HG03460 (cell line): ENCODE measurements around the gene SMG6.
"Not testable (repeated sequence)": the region's sequence is repeated elsewhere in the genome, so short reads cannot be mapped to it uniquely, and the experiment has no call there.

Source experiments
- ATAC-seq: cut with Tn5 transposase; IDR thresholded peaks from one replicate; pipeline ENCODE4 v1.9.1; 2021; ENCODE audit not compliant: unreplicated experiment

Gene SMG6

GRCh38 chr17:2207815-2208515 lies 95.6 kb downstream of the SMG6 start:
- no peak for ATAC-seq

GRCh38 chr17:2204393-2204792 lies 99.2 kb downstream of the SMG6 start:
- ATAC-seq: no peak

- no peak for ATAC-seq
Measured at GRCh38 chr17:2203818-2204217, 99.8 kb downstream of the SMG6 start.

GRCh38 chr17:2202996-2203575 lies 100.5 kb downstream of the SMG6 start:
- no peak for ATAC-seq

- ATAC-seq: no peak
Measured at GRCh38 chr17:2202302-2202995, 101.1 kb downstream of the SMG6 start.

- ATAC-seq: not testable (repeated sequence)
Measured at GRCh38 chr17:2199386-2199785, 104.2 kb downstream of the SMG6 start.

GRCh38 chr17:2198927-2199326 lies 104.7 kb downstream of the SMG6 start:
- ATAC-seq: no peak

GRCh38 chr17:2197271-2197670 lies 106.3 kb downstream of the SMG6 start:
- no peak for ATAC-seq

- no peak for ATAC-seq
Measured at GRCh38 chr17:2195729-2196128, 107.9 kb downstream of the SMG6 start.

- ATAC-seq: no peak
Measured at GRCh38 chr17:2194889-2195335, 108.7 kb downstream of the SMG6 start.

GRCh38 chr17:2192367-2193057 lies 111.1 kb downstream of the SMG6 start:
- peak; percentile 65 for ATAC-seq

GRCh38 chr17:2191785-2192184 lies 111.8 kb downstream of the SMG6 start:
- ATAC-seq: no peak

GRCh38 chr17:2191227-2191626 lies 112.4 kb downstream of the SMG6 start:
- no peak for ATAC-seq

- ATAC-seq: no peak
Measured at GRCh38 chr17:2190014-2190413, 113.6 kb downstream of the SMG6 start.

- ATAC-seq: no peak
Measured at GRCh38 chr17:2188971-2189630, 114.5 kb downstream of the SMG6 start.

GRCh38 chr17:2187758-2188157 lies 115.8 kb downstream of the SMG6 start:
- ATAC-seq: no peak

- no peak for ATAC-seq
Measured at GRCh38 chr17:2186937-2187336, 116.6 kb downstream of the SMG6 start.

GRCh38 chr17:2184993-2185931 lies 118.3 kb downstream of the SMG6 start:
- no peak for ATAC-seq

GRCh38 chr17:2183346-2183745 lies 120.2 kb downstream of the SMG6 start:
- no peak for ATAC-seq

GRCh38 chr17:2181897-2182448 lies 121.6 kb downstream of the SMG6 start:
- ATAC-seq: no peak
